Right ventricle myocardium superior (tissue), 1 donor: ENCODE results near the gene ZFAND2B. TPM values are rescaled to one million over a fixed set of nuclear protein-coding genes. Genes with fewer than 3 reads are reported as not detected.
"Not testable (repeated sequence)": the region's sequence is repeated elsewhere in the genome, so short reads cannot be mapped to it uniquely, and the experiment has no call there.

ENCODE experiments used
- ATAC-seq: fragments of 200-7000 bp; cut with Tn5 transposase; one replicate; pipeline ENCODE4 v1.9.1; 2020; ENCODE audit warnings: mild to moderate bottlenecking; ENCODE audit not compliant: poor library complexity
- DNase-seq: peaks from one replicate; pipeline ENCODE4 v3.0.0-alpha.2; 2020
- intact Hi-C: fragments of 100-400 bp; cut with DNase I; formaldehyde crosslinking; loops from one replicate; pipeline ENCODE4 v1.11.2; 2022
- total RNA-seq: library from RNA; stranded (reverse); fragmentation: NEBNext Ultra II Directional; extraction: Animal tissue kit (Norgen Biotek cat#: 25700); gene quantifications from one replicate; pipeline ENCODE4 v1.2.1, GENCODE V29; 2021
- donor health status: DM: no; HTN: yes; CAD: no; lungs with severe emphysema.

ZFAND2B gene
- total RNA-seq, 1 donor from 2014 or later = 21.3 TPM

DNA sequence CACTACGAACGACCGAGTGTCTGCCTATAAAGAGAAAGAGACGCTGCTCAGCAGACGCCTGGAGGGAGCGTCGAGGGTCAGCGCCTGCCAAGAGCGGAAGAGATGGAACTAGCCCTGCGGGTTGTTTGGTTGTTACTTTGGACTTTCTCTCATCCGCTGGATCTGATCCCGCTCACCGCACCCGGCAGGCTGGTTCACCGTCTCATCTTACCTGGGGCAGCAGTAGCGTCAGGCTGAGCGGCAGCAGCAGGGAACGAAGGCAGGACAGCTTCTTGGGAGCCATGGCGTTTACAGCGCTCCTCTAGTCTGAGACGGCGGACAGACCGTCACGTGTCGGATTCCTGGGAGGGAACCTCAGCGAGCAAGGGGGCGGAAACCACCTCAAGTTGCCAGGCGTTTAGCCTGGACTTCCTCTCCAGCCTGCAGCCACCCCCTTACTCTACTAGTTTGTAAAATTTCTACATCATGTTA lies 36.7 kb downstream of the ZFAND2B start:
- intact Hi-C loops = no loop called here
- DNase-seq (peak; percentile 60), ATAC-seq (no peak)

DNA sequence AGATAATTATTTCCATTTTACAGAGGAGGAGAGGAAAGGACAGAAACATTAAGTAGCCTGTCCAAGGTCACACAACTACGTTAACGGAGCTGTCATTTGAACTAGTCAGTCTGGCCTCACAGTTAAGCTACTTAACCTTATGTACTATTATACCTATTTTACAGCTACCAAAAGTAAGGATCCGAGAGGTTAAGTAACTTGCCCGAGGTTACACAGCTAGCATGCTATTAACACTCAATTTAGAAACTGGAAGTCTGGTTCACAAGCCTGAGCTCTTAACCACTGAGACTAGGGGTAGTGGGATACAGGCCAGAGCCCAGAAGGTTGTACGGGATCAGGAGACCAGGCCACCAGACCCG lies 38.2 kb downstream of the ZFAND2B start:
- intact Hi-C loops = no loop called here
- ATAC-seq = no peak
- no peak for DNase-seq

DNA sequence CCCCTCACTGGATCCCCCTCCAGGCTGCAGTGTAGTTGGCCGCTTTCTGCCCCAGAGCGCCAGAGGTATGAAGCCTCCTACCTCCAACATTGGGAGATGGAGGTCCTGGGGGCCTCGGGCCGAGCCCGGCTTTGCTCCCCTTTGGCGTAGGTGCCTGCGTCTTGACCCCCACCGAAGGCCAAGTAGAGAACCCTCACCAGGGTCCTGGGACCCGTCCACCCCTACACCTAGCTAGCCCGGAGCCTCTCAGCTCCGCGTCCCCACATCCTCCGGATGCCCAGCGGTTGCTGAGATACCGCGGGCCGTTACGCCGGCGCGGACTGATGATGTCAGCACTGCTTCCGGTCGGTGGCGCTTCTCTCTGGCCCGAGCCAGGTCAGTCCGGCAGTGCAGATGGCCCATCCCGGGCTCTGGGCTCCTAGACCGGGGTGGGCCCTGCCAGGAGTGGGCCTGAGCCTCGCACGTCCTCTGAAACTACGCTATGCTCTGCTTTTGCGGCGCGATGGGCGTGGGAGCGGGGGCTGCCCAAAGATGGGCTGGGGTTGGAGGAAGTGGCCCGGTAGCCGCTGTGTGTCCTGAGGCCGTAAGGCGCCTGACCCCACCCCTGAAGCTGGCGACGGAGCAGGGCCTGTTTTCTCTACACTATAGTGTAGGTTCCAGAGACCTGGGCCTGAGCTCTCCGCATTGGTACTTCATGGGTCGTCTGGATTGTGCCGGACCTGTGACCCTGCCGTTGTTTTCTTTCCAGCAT lies 38.7 kb downstream of the ZFAND2B start, which contains the start of the genes GLB1L and STK16:
TSS of gene GLB1L (minus strand) at position 297 of the 751 bp plus-strand sequence. CDS start 1,871 bp downstream, outside the sequence.
TSS of gene STK16 (plus strand) at position 332 of the 751 bp plus-strand sequence. CDS start 521 bp downstream, outside the sequence.
- ATAC-seq = peak; percentile 95
- intact Hi-C loops = no loop called here

DNA sequence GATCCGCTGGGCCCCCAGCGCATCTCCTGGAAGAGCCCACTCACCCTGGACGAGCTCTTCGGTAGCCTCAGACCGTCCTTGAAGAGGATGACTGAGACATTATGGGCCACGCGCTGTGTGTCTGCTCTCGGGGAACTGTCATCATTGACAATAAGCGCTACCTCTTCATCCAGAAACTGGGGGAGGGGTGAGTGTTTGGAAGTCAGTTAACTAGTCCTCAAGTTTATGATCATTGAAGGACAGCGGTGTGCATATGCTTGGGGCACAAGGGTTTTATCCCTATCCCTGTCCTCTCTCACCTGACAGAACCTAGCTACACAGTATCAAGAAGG lies 39.3 kb downstream of the ZFAND2B start:
- no peak for ATAC-seq
- no peak for DNase-seq
- intact Hi-C loops = no loop called here

More for the DNA sequence above, 38.7 kb downstream of the ZFAND2B start, which contains the start of the genes GLB1L and STK16:
- DNase-seq = peak; percentile 97

DNA sequence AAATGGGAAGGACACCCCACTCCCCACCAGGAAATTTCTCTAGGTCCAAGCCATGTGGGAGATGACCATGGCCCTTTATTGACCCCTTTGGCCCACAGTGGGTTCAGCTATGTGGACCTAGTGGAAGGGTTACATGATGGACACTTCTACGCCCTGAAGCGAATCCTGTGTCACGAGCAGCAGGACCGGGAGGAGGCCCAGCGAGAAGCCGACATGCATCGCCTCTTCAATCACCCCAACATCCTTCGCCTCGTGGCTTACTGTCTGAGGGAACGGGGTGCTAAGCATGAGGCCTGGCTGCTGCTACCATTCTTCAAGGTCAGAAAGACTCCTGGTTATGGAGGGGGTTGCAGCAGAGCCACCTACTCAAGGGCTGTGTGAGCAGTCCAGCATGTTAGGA lies 40.0 kb downstream of the ZFAND2B start:
- intact Hi-C loops = no loop called here
- ATAC-seq (no peak), DNase-seq (no peak)

DNA sequence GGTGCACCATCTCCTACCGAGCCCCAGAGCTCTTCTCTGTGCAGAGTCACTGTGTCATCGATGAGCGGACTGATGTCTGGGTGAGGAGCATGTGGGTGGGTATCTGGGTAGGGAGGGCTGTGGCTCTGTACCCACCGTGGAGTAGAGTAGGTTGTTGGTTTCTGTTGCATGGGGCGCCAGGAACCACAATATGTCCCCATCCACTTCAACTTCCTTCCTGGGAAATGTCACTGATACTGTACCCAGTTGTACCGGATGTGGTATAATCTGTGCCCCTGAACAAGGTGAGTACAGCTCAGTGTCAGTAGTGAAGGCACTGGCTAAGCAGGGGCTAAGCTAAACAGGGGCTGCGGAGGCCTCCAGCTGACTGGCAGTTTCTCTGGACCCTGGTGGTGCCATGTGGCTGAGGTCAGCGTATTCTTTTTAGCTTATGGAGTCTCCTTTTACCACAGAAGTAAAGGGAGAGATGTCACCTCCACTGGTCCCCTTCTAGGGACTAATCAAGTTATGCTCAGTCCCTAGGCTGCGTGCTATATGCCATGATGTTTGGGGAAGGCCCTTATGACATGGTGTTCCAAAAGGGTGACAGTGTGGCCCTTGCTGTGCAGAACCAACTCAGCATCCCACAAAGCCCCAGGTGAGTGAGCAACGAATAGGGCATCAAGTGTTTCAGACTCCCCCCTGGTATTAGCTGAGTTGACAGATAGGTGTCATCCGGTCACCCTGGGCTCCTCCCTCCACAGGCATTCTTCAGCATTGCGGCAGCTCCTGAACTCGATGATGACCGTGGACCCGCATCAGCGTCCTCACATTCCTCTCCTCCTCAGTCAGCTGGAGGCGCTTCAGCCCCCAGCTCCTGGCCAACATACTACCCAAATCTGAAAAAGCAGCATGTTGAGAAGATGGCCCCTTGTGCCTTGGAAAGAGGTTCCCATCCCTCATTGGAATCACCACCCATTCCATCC lies 41.4 kb downstream of the ZFAND2B start:
- intact Hi-C loops = no loop called here
- ATAC-seq (no peak), DNase-seq (no peak)

DNA sequence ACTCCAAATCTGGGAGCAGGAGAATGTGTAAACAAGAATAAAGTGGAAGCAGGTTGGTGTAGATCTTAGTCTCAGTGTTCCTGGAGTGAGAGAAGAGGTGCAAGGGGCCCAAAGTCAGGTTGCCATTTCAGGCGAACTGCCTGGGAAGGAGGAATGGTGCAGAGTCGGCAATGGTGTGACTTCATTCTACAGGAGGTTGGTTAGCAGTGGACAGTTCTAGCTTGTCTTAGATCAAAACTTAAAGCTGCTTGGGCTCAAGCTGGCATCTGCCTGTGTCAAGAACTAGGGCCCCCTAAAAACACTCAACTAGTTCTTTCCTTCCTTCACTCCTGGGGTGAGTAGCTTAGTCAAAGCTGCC lies 42.2 kb downstream of the ZFAND2B start:
- intact Hi-C loops = no loop called here
- ATAC-seq = no peak

DNA sequence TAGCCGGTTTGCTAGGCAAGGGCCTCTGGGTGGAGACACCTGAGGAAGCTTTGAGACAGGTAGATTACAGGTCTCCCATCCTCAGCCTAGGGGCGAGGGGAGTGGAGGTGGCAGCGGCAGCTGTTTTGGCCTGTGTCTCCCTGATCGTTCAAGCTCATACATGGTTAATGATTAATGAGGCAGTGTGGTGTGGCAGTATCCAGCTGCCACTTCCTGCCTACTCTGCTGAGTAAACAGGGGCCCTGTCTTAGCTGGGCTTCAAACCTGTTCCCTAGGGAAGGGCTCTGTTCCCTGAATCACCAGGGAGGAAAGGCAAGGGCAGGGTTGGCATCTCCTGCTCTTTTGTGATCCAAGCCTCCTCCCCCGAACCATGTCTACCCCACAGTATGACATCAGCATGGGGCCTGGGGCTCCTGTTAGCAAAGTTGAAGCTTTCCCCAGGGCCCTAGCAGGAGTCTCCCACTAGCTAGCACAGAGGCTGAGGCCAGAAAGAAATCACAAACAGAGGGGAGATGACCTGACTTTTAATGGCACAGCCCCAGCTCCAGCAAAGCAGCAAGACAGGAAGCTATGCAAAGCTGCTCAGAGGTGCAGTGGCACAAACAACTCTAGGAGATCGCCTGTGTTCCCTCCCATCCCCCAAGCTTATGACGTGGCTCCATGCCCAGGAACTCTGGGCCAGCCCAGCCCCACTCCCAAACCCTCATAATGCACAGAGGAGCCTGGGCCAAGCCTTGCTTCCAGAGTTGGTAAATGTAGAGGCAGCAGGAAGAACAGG lies 42.8 kb downstream of the ZFAND2B start:
- ATAC-seq (peak; percentile 42), DNase-seq (peak; percentile 81)
- intact Hi-C loops = no loop called here

More for the DNA sequence above, 42.2 kb downstream of the ZFAND2B start:
- DNase-seq = no peak

DNA sequence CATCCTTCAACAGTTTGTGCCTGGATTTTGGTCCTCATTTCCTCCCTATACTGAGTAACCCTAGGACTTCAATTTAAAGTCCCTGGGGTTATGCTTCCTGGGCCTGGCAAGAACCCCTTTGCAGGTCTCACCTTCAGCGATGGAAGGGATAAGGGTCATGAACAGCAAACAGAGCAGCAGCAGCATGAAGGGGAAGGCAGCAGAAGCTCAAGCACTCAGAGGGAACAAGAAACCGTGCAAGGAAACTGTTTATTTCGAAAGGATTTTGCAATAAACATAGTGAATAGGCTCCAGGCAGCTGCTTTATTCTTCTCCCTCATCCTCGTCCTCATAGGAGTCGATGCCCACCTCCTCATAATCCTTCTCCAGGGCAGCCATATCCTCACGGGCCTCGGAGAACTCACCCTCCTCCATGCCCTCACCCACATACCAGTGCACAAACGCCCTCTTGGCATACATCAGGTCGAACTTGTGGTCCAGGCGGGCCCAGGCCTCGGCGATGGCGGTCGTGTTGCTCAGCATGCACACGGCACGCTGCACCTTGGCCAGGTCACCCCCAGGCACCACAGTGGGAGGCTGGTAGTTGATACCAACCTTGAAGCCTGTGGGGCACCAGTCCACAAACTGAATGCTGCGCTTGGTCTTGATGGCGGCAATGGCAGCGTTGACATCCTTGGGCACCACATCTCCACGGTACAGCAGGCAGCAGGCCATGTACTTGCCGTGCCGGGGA lies 43.6 kb downstream of the ZFAND2B start:
- ATAC-seq = no peak
- DNase-seq = no peak
- intact Hi-C loops = no loop called here

DNA sequence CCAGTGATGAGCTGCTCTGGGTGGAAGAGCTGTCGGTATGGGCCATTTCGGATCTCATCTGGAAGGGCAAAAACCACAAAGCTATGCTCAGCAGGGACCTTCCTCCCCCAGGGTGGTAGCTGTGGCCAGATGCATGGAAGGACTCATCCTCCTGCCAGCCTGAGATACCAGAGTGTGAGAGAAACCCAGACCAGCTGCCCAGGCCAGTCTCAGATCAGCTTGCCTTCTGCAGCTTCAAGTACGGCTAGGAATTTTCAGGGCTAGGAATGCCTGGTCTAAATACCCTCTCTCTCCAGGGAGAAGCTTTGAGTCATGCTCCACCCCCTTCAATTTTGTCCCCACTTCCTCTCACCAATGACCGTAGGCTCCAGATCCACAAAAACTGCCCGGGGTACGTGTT lies 45.1 kb downstream of the ZFAND2B start:
- DNase-seq (no peak), ATAC-seq (no peak)
- intact Hi-C loops = no loop called here

DNA sequence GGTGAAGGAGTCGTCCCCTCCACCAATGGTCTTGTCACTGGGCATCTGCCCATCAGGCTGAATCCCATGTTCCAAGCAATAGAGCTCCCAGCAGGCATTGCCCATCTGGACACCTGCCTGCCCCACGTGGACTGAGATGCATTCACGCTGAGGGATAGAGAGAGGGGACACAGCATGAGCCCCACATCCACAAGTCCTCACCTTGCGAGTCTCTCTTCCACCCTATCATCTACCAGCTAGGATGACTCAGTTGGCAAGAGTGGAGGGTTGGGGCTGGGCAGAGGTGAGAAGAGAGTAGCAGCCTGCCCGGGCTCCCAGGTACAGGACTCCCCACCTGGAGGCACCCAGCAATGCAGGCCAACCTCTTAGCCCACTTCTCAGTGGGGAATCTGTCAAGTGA lies 45.5 kb downstream of the ZFAND2B start:
- DNase-seq (no peak), ATAC-seq (no peak)
- intact Hi-C loops = no loop called here

DNA sequence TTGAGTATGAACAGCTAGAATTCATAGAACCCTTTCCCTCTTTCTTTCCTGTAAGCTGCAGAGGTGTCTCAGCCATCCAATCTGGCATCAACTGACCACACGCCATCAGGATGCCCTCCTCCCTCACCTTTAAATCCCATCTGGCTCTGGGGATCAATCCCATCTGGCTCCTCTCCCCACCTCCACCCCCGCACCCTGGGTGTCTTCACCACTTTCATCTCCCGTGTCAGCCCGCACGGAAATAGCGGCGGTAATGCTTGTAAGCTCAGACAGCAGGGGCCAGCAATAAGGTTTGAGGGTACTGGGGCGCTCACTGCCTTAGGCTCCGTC lies 46.0 kb downstream of the ZFAND2B start:
- ATAC-seq (no peak), DNase-seq (no peak)
- intact Hi-C loops = no loop called here

DNA sequence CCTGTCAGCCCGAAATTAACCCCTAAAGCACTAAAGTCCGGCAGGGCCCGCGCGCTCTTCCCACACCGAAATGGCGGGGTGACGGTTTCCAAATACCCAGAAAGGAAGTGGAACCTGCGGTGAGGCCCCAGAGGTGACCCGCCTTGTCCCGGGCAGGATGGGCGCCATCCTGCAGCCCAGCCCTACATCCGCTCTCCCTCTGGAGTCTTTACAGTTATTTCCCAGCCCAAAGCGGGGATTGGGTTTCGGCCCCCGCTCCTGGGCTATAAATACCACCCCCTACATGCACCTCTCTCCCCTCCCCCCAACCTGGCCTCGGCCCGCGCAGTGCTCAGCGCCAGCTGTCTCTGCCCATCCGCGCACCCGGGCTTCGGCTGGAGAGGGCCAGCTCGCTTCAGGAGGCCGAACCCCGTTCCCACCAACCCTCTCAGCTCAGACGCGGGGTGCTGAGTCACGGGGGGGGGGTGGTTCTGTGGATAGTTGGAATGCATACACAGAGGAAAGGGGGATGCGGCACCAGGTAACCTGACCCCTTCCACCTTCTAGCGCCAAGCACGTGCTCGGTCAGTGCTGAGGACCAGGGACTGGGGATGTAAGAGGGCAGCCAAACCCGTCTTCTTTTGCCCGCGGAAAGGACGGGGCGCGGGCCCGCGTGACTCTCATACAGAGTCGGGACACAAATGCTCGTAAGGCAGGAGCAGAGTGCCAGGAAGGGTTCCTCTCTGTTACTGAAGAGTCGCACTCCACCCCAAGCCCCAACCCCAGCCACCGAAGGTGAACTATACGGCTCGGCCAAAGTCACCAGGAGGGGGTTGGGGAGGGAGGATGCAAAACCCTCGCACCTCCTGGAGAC lies 46.5 kb downstream of the ZFAND2B start, which contains the start of gene TUBA4B:
TSS of gene TUBA4B (plus strand) at position 344 of the 853 bp plus-strand sequence. CDS start at position 509, 165 bp downstream.
- peak; percentile 56 for DNase-seq
- ATAC-seq = peak; percentile 52
- intact Hi-C loops = no loop called here

DNA sequence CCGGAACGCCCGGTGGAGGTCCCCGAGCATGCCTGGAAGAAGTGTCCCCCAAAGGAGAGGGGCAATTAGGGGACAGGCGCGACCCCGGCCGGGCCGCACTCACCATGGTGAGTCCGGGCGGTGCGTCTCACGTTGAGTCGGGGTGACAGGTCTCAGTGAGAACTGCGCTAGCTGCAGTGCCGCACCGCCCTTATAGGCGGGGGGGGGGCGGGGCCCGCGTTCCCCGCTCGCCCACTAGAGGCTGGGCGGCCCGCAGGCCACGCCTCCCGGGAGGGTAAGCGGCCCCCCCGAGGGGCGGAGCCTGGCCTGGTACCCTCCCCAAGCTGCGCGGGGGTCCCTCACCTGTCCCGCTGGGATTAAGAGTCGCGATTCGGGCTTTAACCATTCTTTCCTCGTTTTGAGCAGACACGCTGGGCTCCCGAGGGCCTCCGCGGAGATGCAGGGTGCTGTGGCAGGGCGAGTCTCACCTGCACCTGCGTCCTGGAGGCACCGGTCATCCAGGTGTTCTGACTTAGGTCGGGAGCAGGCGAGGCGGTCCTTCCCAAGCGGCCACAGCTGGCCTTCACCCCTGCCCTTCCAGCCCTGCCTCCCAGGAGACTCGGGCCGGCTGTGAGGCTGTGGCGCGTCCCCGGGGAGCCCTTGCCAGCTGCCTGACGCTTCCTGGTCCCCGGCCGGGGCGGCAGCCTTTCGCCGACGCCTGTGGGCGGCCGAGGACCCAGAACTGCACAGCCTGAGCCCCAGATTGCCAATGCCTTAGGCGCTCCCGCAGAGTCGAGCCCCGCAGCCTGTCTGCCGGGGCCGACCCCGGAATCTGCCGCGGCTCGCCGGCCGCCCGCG lies 47.4 kb downstream of the ZFAND2B start, which contains the start of gene TUBA4A:
TSS of gene TUBA4A (minus strand) at position 166 of the 837 bp plus-strand sequence. CDS start at position 106, 60 bp downstream.
- intact Hi-C loops = no loop called here
- DNase-seq (peak; percentile 92), ATAC-seq (peak; percentile 95)

DNA sequence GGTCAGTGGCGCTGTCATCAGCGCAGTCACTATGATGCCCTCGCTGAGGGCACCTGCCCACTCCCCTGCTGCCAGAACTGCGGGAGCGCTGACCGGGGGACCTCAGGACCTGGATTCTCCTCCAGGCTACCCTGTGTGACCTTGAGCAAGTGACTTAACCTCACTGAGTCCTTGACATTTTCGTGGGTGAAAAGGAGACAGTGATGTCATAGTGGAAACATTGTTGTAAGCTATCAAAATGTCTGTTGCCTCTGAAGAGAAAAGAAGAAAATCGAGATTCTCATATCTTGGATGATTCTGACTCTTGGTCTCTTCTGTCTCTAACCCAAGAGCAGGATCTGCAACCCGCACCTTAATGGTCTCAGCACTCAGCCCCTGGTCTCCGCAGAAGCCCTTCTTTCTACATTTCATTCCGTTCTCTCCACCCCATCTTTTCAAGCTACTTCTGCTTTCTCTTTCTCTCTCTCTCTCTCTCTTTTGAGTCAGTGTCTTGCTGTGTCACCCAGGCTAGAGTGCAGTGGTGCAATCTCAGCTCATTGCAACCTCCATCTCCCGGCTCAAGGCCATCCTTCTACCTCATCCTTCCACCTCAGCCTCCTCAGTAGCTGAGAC lies 48.1 kb downstream of the ZFAND2B start:
- peak; percentile 20 for ATAC-seq
- DNase-seq = no peak
- intact Hi-C loops = no loop called here

DNA sequence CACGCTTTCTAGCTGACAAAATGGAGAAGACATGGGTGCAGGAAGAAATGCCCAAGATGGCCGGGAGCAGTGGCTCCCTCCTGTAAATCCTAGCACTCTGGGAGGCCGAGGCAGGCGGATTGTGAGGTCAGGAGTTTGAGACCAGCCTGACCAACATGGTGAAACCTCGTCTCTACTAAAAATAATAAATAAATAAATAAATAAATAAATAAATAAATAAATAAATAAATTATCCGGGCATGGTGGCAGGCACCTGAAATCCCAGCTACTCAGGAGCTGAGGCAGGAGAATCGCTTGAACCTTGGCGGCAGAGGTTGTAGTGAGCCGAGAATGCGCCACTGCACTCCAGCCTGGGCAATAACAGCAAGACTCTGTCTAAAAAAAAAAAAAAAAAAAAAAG lies 52.4 kb downstream of the ZFAND2B start:
- ATAC-seq, DNase-seq, intact Hi-C loops: not testable (repeated sequence)
